CD4-positive, alpha-beta T cell treated with Interleukin-17A for 1 hour (primary cell): ENCODE results near the gene NACC2.
"Not testable (repeated sequence)": the region's sequence is repeated elsewhere in the genome, so short reads cannot be mapped to it uniquely, and the experiment has no call there.

Experiments used
- DNase-seq: peaks from one replicate; pipeline ENCODE4 v3.0.0-alpha.2; 2020

Gene NACC2

DNA sequence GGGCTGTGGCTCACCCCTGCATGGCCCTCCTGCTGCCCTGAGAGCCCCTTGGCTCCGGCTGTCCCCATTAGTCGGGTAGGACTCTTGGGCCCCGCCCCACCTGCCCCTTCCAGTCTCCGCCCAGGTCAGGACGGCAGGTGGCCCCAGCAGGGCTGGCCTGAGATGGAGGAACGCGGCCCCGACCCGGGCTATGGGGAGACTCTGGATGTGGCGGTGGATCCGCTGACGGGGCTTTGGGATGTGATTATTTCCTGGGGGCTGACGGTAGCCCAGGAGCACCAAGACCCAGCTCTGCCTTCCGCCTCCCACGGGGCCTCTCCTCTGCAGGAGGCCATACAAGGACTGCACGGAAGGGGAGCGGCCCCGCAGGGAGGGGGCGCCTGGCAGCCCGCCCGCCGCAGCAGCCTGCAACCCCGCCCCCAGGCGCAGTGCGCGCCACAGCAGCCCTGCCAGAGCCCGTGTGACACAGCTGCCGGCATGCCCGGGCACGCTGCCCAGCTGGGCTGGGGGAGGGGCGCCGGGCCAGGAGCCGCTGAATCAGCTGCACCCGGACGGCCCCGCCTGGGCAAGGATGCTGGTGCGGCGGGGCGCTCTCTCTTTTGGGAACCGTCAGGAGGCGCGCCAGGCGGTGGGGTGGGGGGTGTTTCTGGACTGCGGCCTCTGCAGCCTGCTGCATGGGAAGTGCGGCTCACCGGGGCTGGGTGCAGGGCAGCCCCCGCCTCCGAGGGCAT lies 14.4 kb upstream of the NACC2 start:
- peak; percentile 92 for DNase-seq

GRCh38 chr9:136108648-136109266 lies 13.7 kb upstream of the NACC2 start:
- no peak for DNase-seq

DNA sequence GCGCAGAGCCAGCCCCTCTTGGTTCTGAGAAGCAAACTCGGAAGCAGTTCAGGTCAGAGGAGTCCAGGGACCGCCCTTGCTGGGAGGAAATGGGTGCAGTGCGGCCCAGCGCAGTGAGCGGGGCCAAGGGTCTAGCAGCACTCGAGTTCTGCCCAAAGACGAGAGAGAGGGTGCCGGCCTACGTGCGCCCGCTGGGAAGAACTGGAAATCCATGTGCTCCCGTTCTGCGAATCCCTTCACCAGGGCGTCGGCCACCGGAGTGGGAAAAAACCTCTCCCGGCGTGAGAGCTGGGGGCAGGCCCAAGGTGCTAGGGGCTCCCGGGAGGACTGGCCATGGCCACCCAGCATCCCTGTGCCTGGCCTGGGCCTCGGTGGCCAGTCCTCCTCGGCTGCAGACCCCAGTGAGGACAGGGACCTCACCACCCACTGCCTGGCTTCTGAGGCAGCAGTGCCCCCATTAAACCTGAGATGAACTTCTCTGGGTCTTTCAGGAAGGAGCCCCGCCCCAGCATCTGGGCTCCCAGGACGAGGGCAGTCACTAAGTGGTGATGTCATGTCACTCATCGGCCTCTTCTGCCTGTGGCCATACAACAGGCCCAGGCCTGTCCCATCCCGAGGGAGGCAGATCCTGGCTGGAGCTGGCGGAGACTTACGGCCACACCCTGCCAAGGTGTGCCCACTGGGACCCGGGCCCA lies 13.0 kb upstream of the NACC2 start:
- DNase-seq: no peak

- DNase-seq: peak; percentile 68
Observed at GRCh38 chr9:136107155-136107952, 12.3 kb upstream of the NACC2 start.

DNA sequence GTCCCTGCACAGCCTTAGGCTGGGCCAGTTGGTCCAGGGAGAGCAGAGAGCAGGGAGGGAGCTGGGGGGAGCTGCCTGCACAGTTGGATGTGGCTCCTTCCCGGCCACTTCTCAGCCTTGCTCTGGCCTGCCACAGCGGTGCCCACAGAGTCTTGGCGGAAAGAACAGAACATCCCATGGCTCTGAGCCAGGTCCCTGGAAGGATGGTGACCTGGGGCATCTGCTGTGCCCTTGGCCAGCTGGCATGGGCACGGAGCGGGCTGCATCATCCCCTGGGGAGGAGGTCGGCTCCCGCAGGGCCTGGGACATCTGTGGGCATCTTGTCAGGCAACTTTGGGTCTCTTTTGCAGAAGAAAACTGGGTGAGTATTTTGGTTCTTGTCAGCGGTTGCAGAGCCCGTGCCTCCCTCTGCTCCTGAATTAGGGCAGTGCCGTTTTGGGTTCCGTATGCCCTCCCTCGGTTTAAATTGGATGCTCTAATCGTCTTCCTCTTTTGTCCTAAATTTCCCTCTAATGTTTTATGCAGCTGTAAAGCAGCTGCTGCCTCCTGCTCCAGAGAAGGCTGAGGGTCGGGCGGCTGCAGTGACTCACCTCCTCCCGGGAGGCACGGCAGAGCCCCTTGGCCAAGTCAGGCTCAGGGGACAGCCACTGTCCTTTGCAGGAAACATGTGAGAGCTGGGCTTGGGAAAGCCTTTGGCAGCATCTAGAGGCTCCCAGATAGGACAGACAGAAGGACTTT lies 10.5 kb upstream of the NACC2 start:
- DNase-seq: no peak

- no peak for DNase-seq
Observed at GRCh38 chr9:136104916-136105315, 9.8 kb upstream of the NACC2 start.

GRCh38 chr9:136104488-136104800 lies 9.4 kb upstream of the NACC2 start:
- no peak for DNase-seq

- no peak for DNase-seq
Observed at GRCh38 chr9:136103651-136104487, 8.8 kb upstream of the NACC2 start.

GRCh38 chr9:136101615-136102074 lies 6.6 kb upstream of the NACC2 start:
- DNase-seq: not testable (repeated sequence)

DNA sequence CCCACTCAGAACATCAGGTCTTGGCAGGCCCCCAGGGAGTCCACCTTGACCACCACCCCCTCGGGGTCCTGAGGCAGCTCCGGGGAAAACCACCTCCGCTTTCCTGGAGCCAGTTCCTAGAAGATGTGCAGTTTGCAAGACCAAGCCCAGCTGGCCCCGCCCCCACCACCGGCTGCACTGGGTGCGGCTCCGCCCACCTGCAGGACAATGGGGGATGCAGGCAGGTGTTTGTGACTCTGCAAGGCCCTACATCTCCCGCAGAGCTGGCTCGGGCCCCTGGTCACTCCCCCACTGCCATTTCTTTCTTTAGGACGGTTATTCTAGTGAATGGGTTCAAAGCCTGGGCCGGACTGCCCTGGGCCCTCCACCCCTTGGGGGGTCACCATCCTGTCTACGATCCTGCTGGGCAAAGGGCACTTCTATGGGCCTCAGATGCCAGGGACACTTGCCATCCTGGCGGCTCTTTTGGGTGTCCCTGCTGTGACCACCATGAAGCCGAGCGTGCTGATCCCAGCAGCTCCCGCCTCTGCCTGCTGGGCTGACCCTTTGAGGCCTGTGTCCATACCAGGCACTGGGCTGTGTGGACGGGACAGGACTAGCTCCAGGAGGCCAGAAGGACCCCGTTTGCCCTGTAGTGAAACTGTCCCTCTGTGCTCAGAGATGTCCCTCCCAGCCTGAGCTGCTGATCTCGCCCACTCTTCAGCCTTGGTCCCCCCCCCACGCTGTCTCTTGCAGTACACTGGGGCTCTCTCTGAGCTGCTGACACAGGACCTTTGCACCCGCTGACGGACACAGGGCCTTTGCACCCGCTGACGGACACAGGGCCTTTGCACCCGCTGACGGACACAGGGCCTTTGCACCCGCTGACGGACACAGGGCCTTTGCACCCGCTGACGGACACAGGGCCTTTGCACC lies 5.9 kb upstream of the NACC2 start:
- no peak for DNase-seq

- DNase-seq: no peak
Observed at GRCh38 chr9:136099542-136099941, 4.5 kb upstream of the NACC2 start.

- DNase-seq: no peak
Observed at GRCh38 chr9:136098844-136099243, 3.8 kb upstream of the NACC2 start.

- DNase-seq: no peak
Observed at GRCh38 chr9:136098210-136098609, 3.1 kb upstream of the NACC2 start.

GRCh38 chr9:136096505-136097001 lies 1.5 kb upstream of the NACC2 start:
- no peak for DNase-seq

DNA sequence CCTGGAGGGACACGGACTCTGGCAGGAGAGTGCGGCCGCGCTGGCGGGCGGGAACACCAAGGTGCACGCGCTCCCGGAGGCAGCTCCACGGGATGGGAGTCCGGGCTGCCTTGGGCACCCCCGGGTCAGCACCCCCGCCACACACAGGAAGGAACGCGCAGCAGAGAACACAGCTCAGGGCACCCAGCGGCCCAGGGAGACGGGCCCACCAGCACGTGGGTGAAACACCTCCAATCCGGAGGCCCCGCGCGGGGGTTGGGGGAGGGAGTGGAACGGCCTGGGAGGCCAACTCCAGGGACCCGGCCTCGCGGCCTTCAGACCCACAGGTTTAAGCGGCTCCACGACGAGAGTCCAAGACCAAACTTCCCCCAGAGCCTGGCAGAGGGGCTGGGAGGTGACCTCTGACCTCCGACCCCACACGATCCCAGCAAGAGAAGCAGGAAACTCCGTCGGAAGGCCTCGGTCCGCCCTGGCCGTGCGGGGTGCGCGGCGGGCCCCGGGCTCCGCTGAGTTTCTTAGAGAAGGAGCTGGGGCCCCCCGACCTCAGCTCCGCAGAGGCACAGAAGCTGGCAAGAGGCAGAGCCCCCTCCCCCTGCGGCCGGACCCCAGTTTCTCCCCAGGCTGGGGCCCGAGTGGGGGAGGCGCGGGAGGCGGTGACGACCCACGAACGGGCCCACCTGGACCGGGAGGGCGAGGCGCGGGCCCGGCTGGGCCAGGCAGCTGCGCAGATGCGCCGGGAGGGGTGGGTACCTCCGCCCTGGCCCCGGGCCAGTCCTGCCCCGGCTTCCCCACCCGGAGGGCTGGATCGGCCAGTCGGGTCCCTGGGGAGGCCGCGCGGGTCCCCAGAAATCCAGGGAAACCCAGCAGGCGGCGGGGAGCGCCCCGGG lies 851 bp downstream of the NACC2 start:
- peak; percentile 57 for DNase-seq

DNA sequence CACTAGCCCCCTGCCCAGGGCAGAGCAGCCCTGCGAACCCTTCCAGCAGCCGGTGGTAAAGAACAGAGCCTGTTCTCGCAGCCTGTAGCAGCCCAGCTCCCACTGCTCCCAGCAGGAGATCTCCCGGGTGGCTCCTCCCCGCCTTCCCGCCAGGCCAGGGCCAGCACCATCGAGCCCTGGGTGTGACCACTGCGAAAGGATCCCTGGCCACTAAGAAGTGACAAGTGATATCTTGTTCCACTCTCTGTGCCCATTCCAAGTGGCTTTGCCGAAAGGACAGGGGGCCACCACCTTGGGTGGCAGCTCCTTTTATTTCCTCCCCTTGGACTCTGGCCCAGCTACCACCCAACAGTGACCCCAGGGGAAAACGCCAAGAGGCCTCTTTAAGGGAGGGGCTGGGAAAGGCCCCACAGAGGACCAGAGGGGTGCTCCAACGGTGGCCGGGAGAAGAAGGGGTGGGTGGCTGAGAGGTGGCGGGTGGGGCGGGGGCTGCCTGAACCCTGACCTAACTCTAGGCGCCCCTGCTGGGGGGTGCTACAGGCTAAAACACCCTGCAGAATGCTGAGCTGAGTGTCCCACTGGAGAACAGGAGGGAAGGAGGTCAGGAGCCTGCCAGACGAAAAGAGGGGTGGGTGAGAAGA lies 1.6 kb downstream of the NACC2 start:
- no peak for DNase-seq

GRCh38 chr9:136092741-136093140 lies 2.3 kb downstream of the NACC2 start:
- no peak for DNase-seq

GRCh38 chr9:136092353-136092650 lies 2.8 kb downstream of the NACC2 start:
- no peak for DNase-seq
